Measurements from ENCODE around the gene PGAM1. TPM values are rescaled to one million over a fixed set of nuclear protein-coding genes. Genes with fewer than 3 reads are reported as not detected.

PGAM1 gene
- total and polyA plus RNA-seq, 2 of the 4 experiments (the other 2 are of a cell fraction): 686 to 841 TPM

DNA sequence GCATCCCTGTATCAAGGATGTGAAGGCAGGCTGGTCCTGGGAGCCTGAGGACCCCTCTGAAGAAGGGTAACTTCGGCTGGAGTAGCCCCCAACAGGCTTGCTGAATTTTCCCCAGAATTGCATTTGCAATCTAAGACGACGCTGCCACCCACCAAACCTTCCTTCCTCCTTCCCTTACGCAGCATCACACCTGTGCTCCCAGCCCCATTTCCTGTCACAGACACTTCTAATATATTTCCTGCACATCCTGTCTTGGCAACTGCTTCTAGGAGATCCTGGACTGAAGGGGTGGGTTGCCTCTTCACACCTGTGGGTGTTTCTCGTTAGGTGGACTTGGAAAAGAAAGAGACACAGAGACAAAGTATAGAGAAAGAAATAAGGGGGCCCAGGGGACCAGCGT lies 9.4 kb upstream of the PGAM1 start:
- no CpG with 5 or more reads among the region's 6 CpGs for WGBS, 2 experiments (ENCODE audit: extremely low coverage in 2 of 2, insufficient read length in 1 of 2)
- Histone ChIP-seq H2AK9ac (replicated peaks; ENCODE audit: low read depth, low read length, poor library complexity) (no peak overlapping the region), H3K23ac (ENCODE audit: low read depth, low read length) (no peak overlapping the region), H3K56ac (ENCODE audit: extremely low read depth, insufficient read depth, low read length) (no peak overlapping the region), H4K5ac (ENCODE audit: low read depth, low read length) (no peak overlapping the region), H3K9me3 (ENCODE audit: control insufficient read depth, insufficient read depth, low read length) (no peaks in the 10 kb centered on the region), H2BK20ac (ENCODE audit: low read depth, low read length) (no peak overlapping the region), H3K79me1 (ENCODE audit: low read depth in 1 of 2, low read length in 2 of 2) (peaks cover 0 to 19% of the 10 kb centered on the region in 2 experiments; a peak in 3 of 4 replicates), H2AK5ac (ENCODE audit: low read depth, low read length) (no peak overlapping the region), H2BK5ac (ENCODE audit: low read depth, low read length, poor library complexity, severe bottlenecking) (no peak overlapping the region), H3K27ac (ENCODE audit: insufficient read depth, low read length) (no peak overlapping the region), H3K36me3 (ENCODE audit: control insufficient read depth, insufficient read depth, low read length) (no peaks in the 10 kb centered on the region), H3K4me1 (ENCODE audit: control insufficient read depth, insufficient read depth, low read length) (peaks cover 3% of the 10 kb centered on the region), H4K91ac (ENCODE audit: insufficient read depth, low read depth, low read length) (no peak overlapping the region), H2BK15ac (ENCODE audit: low read depth, low read length) (no peak overlapping the region), H4K8ac (ENCODE audit: low read depth in 2 of 2, low read length in 2 of 2) (no peak overlapping the region), H3K4me3 (ENCODE audit: insufficient read depth, low read depth, low read length) (no peak overlapping the region), H3K4ac (ENCODE audit: low read depth, low read length) (no peak overlapping the region), H3K27me3 (ENCODE audit: control insufficient read depth, insufficient read depth, low read length) (no peaks in the 10 kb centered on the region), H2AFZ (replicated peaks; ENCODE audit: low read length, poor library complexity) (no peak overlapping the region), H3K14ac (replicated peaks; ENCODE audit: low read depth, low read length) (no peak overlapping the region), H4K20me1 (ENCODE audit: insufficient read depth, low read length) (no peaks in the 10 kb centered on the region), H3K18ac (ENCODE audit: low read depth, low read length) (no peak overlapping the region), H3K4me2 (ENCODE audit: low read depth, low read length) (no peak overlapping the region), H3K9me1 (ENCODE audit: insufficient read depth, low read length) (peaks cover 8% of the 10 kb centered on the region), H3K9ac (ENCODE audit: low read depth, low read length) (no peak overlapping the region), H2BK120ac (ENCODE audit: low read depth, low read length) (no peak overlapping the region)
- dilution Hi-C loops (cut with HindIII; ENCODE audit: low sequenced_read_pairs, unreplicated experiment) (no loop called here), intact Hi-C loops (cut with micrococcal nuclease) (no loop called here), in situ Hi-C loops (cut with MboI; ENCODE audit: low sequenced_read_pairs) (no loop called here)
- DNase-seq (no peak), ATAC-seq (ENCODE audit: low read depth) (no peak)
- BruUV-seq (replicated peaks): no TSS peak
- ChIA-PET CTCF (no interaction called here), POLR2A (ENCODE audit: unreplicated experiment) (no interaction called here)
- TF ChIP-seq FOS (IDR thresholded peaks at IDR 0.05; ENCODE audit: low read depth, low read length) (no peak), POLR2A (IDR thresholded peaks at IDR 0.05; ENCODE audit: low read depth, low read length) (no peak), MAZ (IDR thresholded peaks at IDR 0.05; ENCODE audit: borderline replicate concordance, low read depth, low read length) (no peak), MAFK (IDR thresholded peaks at IDR 0.05; ENCODE audit: low read depth, low read length) (no peak), BHLHE40 (IDR thresholded peaks at IDR 0.05; ENCODE audit: low read depth, low read length) (no peak), RCOR1 (IDR thresholded peaks at IDR 0.05; ENCODE audit: insufficient replicate concordance, low read length) (no peak), MXI1 (IDR thresholded peaks at IDR 0.05; ENCODE audit: borderline replicate concordance, low read depth, low read length) (no peak), RAD21 (IDR thresholded peaks at IDR 0.05; ENCODE audit: low read length) (no peak), CEBPB (IDR thresholded peaks at IDR 0.05; ENCODE audit: low read depth, low read length) (no peak), CHD1 (IDR thresholded peaks at IDR 0.05; ENCODE audit: low read depth, low read length) (no peak), CTCF (conservative IDR thresholded peaks at IDR 0.05; ENCODE audit: low read depth, low read length) (no peak), NFE2L2 (IDR thresholded peaks at IDR 0.05; ENCODE audit: low read depth, low read length) (no peak), ELK1 (IDR thresholded peaks at IDR 0.05; ENCODE audit: borderline replicate concordance, low read depth, low read length) (no peak), RFX5 (IDR thresholded peaks at IDR 0.05; ENCODE audit: low read depth, low read length) (no peak), USF2 (IDR thresholded peaks at IDR 0.05; ENCODE audit: low read depth, low read length) (no peak), SMC3 (IDR thresholded peaks at IDR 0.05; ENCODE audit: low read depth, low read length) (no peak)
